Measurements from ENCODE around the gene EPB41L1. TPM values are rescaled to one million over a fixed set of nuclear protein-coding genes. Genes with fewer than 3 reads are reported as not detected.

The EPB41L1 gene
- total RNA-seq, 1 donor = 18.1 TPM

- no peak for DNase-seq (ENCODE audit: low read depth)
- TF ChIP-seq, protein P1, sequence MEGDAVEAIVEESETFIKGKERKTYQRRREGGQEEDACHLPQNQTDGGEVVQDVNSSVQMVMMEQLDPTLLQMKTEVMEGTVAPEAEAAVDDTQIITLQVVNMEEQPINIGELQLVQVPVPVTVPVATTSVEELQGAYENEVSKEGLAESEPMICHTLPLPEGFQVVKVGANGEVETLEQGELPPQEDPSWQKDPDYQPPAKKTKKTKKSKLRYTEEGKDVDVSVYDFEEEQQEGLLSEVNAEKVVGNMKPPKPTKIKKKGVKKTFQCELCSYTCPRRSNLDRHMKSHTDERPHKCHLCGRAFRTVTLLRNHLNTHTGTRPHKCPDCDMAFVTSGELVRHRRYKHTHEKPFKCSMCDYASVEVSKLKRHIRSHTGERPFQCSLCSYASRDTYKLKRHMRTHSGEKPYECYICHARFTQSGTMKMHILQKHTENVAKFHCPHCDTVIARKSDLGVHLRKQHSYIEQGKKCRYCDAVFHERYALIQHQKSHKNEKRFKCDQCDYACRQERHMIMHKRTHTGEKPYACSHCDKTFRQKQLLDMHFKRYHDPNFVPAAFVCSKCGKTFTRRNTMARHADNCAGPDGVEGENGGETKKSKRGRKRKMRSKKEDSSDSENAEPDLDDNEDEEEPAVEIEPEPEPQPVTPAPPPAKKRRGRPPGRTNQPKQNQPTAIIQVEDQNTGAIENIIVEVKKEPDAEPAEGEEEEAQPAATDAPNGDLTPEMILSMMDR (IDR thresholded peaks at IDR 0.05; ENCODE audit: insufficient read depth, low read length) = no peak
- no peak overlapping the region for H3K4me3 ChIP-seq (ENCODE audit: low read depth, low read length)
Observed at GRCh38 chr20:36271639-36272546, 117.4 kb downstream of the EPB41L1 start.

DNA sequence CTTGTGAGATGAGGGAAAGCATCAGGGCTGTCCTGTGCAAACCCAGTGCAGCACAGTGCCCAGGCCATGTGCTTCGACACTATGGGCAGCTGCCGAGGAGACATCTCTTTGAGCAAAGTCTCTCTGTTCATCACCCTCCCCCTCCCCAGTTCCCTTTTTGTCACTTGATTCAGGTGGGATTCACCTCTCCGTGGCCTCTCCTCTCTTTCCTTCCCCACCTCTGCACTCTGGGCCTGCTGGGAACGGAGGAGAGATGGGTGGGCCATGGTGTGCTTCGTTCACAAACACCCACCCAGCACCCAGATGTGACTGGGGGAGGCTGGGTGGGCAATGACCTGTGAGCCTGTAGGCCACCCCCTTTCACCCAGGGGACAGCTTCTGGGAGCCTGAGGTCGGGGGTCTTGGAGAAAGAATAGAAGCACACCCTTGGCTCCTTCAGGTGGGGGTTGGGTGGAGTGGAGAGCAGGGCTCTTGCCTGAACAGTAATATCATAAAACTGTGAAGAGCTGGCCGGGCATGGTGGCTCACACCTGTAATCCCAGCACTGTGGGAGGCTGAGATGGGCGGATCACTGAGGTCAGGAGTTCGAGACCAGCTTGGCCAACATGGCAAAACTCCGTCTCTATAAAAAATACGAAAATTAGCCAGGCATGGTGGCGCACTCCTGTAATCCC lies 118.1 kb downstream of the EPB41L1 start:
- no peak for DNase-seq (ENCODE audit: low read depth)
- no peak overlapping the region for H3K4me3 ChIP-seq (ENCODE audit: low read depth, low read length)
- TF ChIP-seq, protein P1 (IDR thresholded peaks at IDR 0.05; ENCODE audit: insufficient read depth, low read length) = no peak

DNA sequence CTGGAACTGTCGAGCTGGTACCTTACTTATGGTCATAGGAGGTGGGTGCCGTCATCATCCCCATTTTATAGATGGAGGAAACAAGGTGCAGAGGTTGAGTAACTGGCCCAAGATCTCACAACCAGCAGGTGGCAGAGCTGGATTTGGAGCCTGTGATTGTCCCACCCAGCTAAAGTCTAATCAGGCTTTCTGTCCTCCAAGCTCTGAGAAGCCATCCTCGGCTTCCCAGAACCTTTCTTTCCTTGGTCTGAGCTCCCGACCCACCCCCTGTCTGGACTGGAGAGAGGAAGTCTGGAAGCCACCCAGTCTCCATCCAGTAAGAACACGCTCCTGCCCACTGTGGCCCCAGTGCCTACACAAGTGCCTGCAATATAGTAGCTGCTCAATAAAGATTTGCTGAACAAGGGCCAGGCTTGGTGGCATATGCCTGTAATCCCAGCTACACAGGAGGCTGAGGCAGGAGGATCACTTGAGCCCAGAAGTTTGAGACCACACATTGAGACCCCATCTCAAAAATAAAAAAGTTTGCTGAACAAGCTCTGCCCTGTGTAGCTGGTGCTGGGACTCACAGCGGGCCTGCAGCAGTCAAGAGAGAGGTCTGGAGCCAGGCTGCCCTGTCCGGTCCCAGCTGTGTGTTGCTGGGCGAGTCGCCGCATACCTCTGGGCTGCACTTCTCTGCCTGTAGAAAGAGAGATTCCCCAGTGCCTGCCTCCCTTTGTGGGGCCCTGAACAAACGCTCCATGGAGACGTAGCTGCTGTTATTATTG lies 119.1 kb downstream of the EPB41L1 start:
- H3K4me3 ChIP-seq (ENCODE audit: low read depth, low read length) = no peak overlapping the region
- TF ChIP-seq, protein P1 (IDR thresholded peaks at IDR 0.05; ENCODE audit: insufficient read depth, low read length) = peak; percentile 38
- DNase-seq (ENCODE audit: low read depth) = peak; percentile 43

DNA sequence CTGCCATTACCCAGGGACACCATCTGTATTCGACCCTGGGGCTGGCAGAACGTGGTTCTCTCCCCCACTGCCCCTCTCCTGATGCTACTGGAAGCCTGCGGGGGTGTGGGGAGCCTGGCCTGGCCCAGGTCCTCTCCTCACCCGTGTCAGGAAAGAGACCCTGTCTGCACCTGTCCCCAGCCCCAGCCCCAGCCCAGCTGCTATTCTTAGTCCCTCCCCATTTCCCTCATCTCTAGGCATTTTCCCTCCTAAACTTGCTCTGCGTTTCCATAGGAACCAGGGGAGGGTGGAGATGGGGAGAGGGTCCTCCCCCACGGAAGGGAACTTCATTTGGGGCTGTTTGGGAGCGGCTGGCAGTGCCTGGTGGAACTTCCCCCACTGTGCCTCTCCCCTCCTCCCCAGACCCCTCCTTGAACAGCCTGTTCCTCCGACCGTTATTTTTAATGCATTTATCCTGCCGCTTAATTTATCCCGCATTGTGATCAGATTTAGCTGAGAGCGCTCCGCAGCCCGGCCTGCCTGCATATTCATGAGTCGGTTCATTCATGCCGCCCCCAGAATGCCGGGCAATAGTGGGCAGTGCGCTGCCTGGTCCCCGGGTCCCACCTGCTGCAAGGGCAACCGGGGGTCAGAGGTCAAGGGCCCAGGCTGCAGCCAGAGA lies 119.8 kb downstream of the EPB41L1 start:
- no peak for DNase-seq (ENCODE audit: low read depth)
- H3K4me3 ChIP-seq (ENCODE audit: low read depth, low read length) = no peak overlapping the region
- TF ChIP-seq, protein P1 (IDR thresholded peaks at IDR 0.05; ENCODE audit: insufficient read depth, low read length) = no peak

GRCh38 chr20:36275011-36275410 lies 120.5 kb downstream of the EPB41L1 start:
- DNase-seq (ENCODE audit: low read depth) = no peak
- no peak overlapping the region for H3K4me3 ChIP-seq (ENCODE audit: low read depth, low read length)
- TF ChIP-seq, protein P1 (IDR thresholded peaks at IDR 0.05; ENCODE audit: insufficient read depth, low read length) = no peak
